ENCODE data around the gene TTLL7.

Gene TTLL7

GRCh38 chr1:84025966-84026365 lies 27.0 kb upstream of the TTLL7 start:
- in situ Hi-C loops (cut with HindIII; ENCODE audit: low sequenced_read_pairs), result no loop called here
- H3K4me3 ChIP-seq (ENCODE audit: low read depth, low read length), result no peak overlapping the region
- TF ChIP-seq CTCF (IDR thresholded peaks at IDR 0.05; ENCODE audit: low read depth, low read length, missing control alignments), result no peak
- no peak for DNase-seq (ENCODE audit: low read depth)

GRCh38 chr1:84021822-84022221 lies 22.9 kb upstream of the TTLL7 start:
- no peak for DNase-seq (ENCODE audit: low read depth)
- no peak overlapping the region for H3K4me3 ChIP-seq (ENCODE audit: low read depth, low read length)
- TF ChIP-seq CTCF (IDR thresholded peaks at IDR 0.05; ENCODE audit: low read depth, low read length, missing control alignments), result no peak
- in situ Hi-C loops (cut with HindIII; ENCODE audit: low sequenced_read_pairs), result no loop called here

- no peak for DNase-seq (ENCODE audit: low read depth)
- in situ Hi-C loops (cut with HindIII; ENCODE audit: low sequenced_read_pairs), result no loop called here
- no peak for TF ChIP-seq CTCF (IDR thresholded peaks at IDR 0.05; ENCODE audit: low read depth, low read length, missing control alignments)
- no peak overlapping the region for H3K4me3 ChIP-seq (ENCODE audit: low read depth, low read length)
Observed at GRCh38 chr1:84020151-84020550, 21.2 kb upstream of the TTLL7 start.

GRCh38 chr1:84019217-84019616 lies 20.3 kb upstream of the TTLL7 start:
- DNase-seq (ENCODE audit: low read depth), result no peak
- no peak for TF ChIP-seq CTCF (IDR thresholded peaks at IDR 0.05; ENCODE audit: low read depth, low read length, missing control alignments)
- in situ Hi-C loops (cut with HindIII; ENCODE audit: low sequenced_read_pairs), result no loop called here
- no peak overlapping the region for H3K4me3 ChIP-seq (ENCODE audit: low read depth, low read length)

GRCh38 chr1:84013708-84014107 lies 14.8 kb upstream of the TTLL7 start:
- no peak for DNase-seq (ENCODE audit: low read depth)
- H3K4me3 ChIP-seq (ENCODE audit: low read depth, low read length), result no peak overlapping the region
- no peak for TF ChIP-seq CTCF (IDR thresholded peaks at IDR 0.05; ENCODE audit: low read depth, low read length, missing control alignments)
- in situ Hi-C loops (cut with HindIII; ENCODE audit: low sequenced_read_pairs), result no loop called here

- no peak overlapping the region for H3K4me3 ChIP-seq (ENCODE audit: low read depth, low read length)
- in situ Hi-C loops (cut with HindIII; ENCODE audit: low sequenced_read_pairs), result no loop called here
- no peak for TF ChIP-seq CTCF (IDR thresholded peaks at IDR 0.05; ENCODE audit: low read depth, low read length, missing control alignments)
- no peak for DNase-seq (ENCODE audit: low read depth)
Observed at GRCh38 chr1:84012018-84012417, 13.1 kb upstream of the TTLL7 start.

GRCh38 chr1:84010136-84010535 lies 11.2 kb upstream of the TTLL7 start:
- in situ Hi-C loops (cut with HindIII; ENCODE audit: low sequenced_read_pairs), result no loop called here
- DNase-seq (ENCODE audit: low read depth), result no peak
- no peak overlapping the region for H3K4me3 ChIP-seq (ENCODE audit: low read depth, low read length)
- no peak for TF ChIP-seq CTCF (IDR thresholded peaks at IDR 0.05; ENCODE audit: low read depth, low read length, missing control alignments)
